SJCRH30 (cell line): ENCODE data around the gene WDFY2. TPM values are rescaled to one million over a fixed set of nuclear protein-coding genes. Genes with fewer than 3 reads are reported as not detected.
"Not testable (repeated sequence)": the region's sequence is repeated elsewhere in the genome, so short reads cannot be mapped to it uniquely, and the experiment has no call there.

Experiments used
- DNase-seq, 2 experiments: peaks; one replicate each; pipeline ENCODE4 v3.0.0-alpha.2; 2015 to 2020
- H3K27ac ChIP-seq: fragments of 250-450 bp; sonication (Bioruptor Pico); 2 replicates; pipeline ENCODE4 v1.5.1; 2020; ENCODE audit warnings: mild to moderate bottlenecking, moderate library complexity
- H3K27me3 ChIP-seq: fragments of 250-450 bp; sonication (Bioruptor Pico); 2 replicates; pipeline ENCODE4 v1.5.1; 2020; ENCODE audit warnings: mild to moderate bottlenecking, moderate library complexity
- H3K36me3 ChIP-seq: fragments of 250-450 bp; sonication (Bioruptor Pico); 2 replicates; pipeline ENCODE4 v1.5.1; 2020; ENCODE audit warnings: mild to moderate bottlenecking, moderate library complexity
- H3K4me1 ChIP-seq: fragments of 250-450 bp; sonication (Bioruptor Pico); 2 replicates; pipeline ENCODE4 v1.5.1; 2020; ENCODE audit warnings: mild to moderate bottlenecking, moderate library complexity
- H3K4me3 ChIP-seq: fragments of 250-450 bp; sonication (Bioruptor Pico); 2 replicates; pipeline ENCODE4 v1.5.1; 2020; ENCODE audit warnings: mild to moderate bottlenecking, moderate library complexity
- H3K9me3 ChIP-seq: fragments of 250-450 bp; sonication (Bioruptor Pico); replicated peaks from 2 replicates; pipeline ENCODE4 v1.5.1; 2020; ENCODE audit warnings: mild to moderate bottlenecking, moderate library complexity
- total RNA-seq: library from RNA; depleted of rRNA; stranded (reverse); fragments of >200 nt; shearing (Covaris generic); gene quantifications from 2 replicates; pipeline ENCODE4 v1.2.3, GENCODE V29; 2014

The WDFY2 gene
- total RNA-seq, 1 experiment from 2014 or later = 13.2 TPM

- Histone ChIP-seq H3K4me1 (peaks cover 13% of the 10 kb centered on the region), H3K27ac (peak overlapping the region; percentile 62), H3K9me3 (no peaks in the 10 kb centered on the region), H3K4me3 (peak overlapping the region; percentile 86), H3K27me3 (no peaks in the 10 kb centered on the region), H3K36me3 (no peaks in the 10 kb centered on the region)
- DNase-seq = peak; percentile 53 to 70
These were observed 740 bp downstream of the WDFY2 start for GRCh38 chr13:51584731-51585672.

DNA sequence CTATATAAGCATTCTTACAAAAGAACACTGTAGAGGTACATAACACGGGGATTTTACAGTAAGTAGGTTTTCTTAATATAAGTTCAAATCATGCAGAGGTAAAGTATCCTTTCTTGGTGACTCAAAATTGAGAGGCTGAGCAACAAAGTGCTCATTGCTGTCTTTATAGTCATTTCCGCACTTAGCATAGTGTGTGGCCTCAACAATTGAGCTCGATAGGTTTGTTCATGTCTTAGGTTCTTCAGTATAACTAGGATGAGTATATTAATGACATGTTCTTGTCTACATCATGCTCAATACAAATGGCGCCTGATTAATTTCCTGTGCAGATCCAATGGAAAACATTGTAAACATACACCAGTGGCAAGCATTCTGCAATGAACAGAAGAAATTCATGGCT is 1.4 kb downstream of the WDFY2 start:
- Histone ChIP-seq H3K4me1 (peaks cover 20% of the 10 kb centered on the region), H3K4me3 (peak overlapping the region; percentile 86), H3K9me3 (no peaks in the 10 kb centered on the region), H3K36me3 (no peaks in the 10 kb centered on the region), H3K27me3 (no peaks in the 10 kb centered on the region), H3K27ac (no peak overlapping the region)
- peak in 1 of 2 experiments; percentile 24 for DNase-seq

DNA sequence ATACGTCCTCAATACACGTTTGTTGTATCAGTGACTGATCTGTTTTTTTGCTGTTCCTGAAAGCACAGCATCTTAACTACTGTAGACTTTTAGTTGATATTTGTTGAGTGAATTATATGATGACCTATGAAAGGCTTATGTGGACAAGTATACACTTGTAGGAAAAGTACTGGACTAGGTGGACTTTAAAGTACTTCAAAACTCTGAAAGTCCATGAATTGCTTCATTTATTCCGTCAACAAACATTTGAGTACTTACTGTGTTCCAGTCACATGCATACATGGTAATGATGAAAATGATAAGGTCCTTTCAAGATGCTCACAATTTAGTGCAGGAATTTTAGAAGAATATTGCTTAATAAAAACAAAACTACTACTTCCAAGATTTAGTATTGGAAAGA is 3.1 kb downstream of the WDFY2 start:
- no peak overlapping the region for H3K4me3 ChIP-seq
- peaks cover 28% of the 10 kb centered on the region for H3K4me1 ChIP-seq
- H3K36me3 ChIP-seq = no peaks in the 10 kb centered on the region
- no peaks in the 10 kb centered on the region for H3K9me3 ChIP-seq
- DNase-seq = no peak
- no peak overlapping the region for H3K27ac ChIP-seq
- H3K27me3 ChIP-seq = no peaks in the 10 kb centered on the region

GRCh38 chr13:51588406-51588949 is 4.2 kb downstream of the WDFY2 start:
- Histone ChIP-seq H3K4me1 (peaks cover 28% of the 10 kb centered on the region), H3K27ac (no peak overlapping the region), H3K9me3 (no peaks in the 10 kb centered on the region), H3K36me3 (no peaks in the 10 kb centered on the region), H3K27me3 (no peaks in the 10 kb centered on the region), H3K4me3 (no peak overlapping the region)
- no peak for DNase-seq

DNA sequence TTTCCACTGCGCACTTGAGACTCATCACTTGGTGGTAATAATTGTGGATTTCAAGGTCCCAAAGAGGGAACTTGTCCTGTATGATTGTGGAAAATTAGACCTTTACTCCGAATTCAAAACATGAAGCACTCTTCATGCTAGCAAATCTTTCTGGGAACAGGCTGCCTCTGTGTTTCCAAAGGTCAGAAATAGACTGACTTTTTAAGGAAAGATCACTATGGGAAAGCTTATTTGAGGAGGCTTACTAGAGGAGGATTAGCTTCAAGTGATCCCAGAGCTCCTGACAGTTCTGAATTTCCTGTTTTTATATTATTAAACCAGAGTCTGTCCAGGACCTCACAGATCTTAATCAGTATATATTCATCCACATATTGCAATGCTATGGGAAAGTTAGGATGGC is 5.5 kb downstream of the WDFY2 start:
- H3K4me3 ChIP-seq = no peak overlapping the region
- no peaks in the 10 kb centered on the region for H3K9me3 ChIP-seq
- no peak for DNase-seq
- no peak overlapping the region for H3K27ac ChIP-seq
- H3K4me1 ChIP-seq = peaks cover 28% of the 10 kb centered on the region
- no peaks in the 10 kb centered on the region for H3K27me3 ChIP-seq
- no peaks in the 10 kb centered on the region for H3K36me3 ChIP-seq

DNA sequence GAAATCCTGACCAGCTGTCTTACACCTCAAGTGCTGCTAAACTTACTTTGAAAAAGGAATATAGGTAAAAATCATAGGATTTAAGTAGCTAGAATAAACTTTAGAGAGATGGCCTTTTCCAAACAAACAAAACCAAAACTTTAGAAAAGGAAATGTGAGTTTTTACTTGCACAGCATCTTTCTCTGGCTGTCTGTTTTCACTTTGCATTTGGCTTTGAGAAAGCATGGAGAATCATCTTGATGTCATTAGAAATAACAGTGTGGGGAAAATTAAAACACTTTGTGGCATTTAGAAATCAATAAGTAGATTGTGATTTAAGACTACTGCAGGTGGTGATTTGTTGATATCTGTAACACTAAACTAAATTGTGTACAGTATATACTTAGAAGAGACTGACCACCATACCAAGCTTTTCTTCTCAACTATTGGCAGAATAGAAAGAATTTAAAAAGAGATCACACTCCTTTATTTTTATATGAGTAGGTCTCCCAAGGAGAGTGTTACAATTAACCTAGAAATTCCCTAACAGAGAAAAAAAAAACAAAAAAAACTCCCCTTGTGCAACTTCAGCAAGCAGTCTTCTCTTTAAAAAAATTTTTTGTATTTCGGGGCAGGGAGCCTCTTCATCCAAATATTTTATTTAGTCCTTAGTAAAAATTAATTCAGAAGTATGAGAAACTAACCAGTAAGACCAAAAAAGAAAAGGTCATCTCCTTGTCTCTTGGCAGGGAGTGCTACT is 6.1 kb downstream of the WDFY2 start:
- Histone ChIP-seq H3K36me3 (no peaks in the 10 kb centered on the region), H3K4me3 (no peak overlapping the region), H3K27me3 (no peaks in the 10 kb centered on the region), H3K9me3 (no peaks in the 10 kb centered on the region), H3K27ac (no peak overlapping the region), H3K4me1 (peaks cover 28% of the 10 kb centered on the region)
- DNase-seq = no peak

DNA sequence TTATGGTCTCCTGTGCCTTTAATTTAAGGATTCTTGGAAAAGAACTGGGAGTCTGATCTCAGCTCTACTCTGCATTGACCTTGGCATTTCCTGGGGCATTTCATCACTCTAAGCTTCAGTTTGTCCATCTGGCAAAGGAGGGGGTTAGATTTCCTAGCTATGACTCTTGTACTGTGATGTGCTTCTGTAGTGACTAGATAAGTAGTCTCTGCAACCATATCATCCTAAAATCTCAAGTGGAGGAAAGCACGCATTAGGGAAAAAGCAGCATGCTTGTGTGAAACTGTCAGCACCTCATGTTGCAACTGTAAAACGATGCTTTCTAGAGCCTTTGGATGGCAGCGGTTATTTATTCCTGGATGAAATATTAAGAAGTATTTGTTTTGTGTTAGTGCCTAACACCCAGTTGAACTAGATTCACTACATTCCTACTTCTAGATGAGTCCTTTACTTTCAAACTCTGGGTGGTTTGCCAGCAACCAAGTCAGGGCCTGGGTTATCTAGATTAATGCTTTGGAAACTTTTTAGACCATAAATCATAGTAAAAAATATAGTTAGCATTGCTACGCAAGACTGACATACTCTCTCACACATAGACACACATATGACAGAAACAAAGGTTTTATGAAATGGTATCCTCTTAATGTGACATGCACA is 6.8 kb downstream of the WDFY2 start:
- peak in 1 of 2 experiments; percentile 52 for DNase-seq
- Histone ChIP-seq H3K27ac (no peak overlapping the region), H3K27me3 (no peaks in the 10 kb centered on the region), H3K4me1 (peaks cover 26% of the 10 kb centered on the region), H3K36me3 (no peaks in the 10 kb centered on the region), H3K9me3 (no peaks in the 10 kb centered on the region), H3K4me3 (no peak overlapping the region)

DNA sequence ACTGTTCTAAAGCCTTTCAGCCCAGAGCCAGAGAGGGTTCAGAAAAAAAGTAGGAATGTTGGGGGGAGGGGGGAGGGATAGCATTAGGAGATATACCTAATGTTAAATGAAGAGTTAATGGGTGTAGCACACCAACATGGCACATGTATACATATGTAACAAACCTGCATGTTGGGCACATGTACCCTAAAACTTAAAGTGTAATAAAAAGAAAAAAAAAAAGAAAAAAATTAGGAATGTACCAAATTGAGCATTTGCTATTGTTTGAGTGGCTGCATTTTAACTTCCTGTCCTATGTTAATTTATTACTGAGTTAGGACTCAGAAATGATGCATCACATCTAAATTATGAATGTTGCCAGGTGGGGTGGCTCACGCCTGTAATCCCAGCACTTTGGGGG is 7.7 kb downstream of the WDFY2 start:
- H3K9me3 ChIP-seq, H3K36me3 ChIP-seq, H3K27ac ChIP-seq, H3K27me3 ChIP-seq, H3K4me3 ChIP-seq, DNase-seq: not testable (repeated sequence)
- H3K4me1 ChIP-seq = peaks cover 22% of the 10 kb centered on the region

- H3K27ac ChIP-seq = no peak overlapping the region
- H3K4me3 ChIP-seq = no peak overlapping the region
- no peak for DNase-seq
- H3K9me3 ChIP-seq = no peaks in the 10 kb centered on the region
- H3K36me3 ChIP-seq = no peaks in the 10 kb centered on the region
- no peaks in the 10 kb centered on the region for H3K27me3 ChIP-seq
- peaks cover 21% of the 10 kb centered on the region for H3K4me1 ChIP-seq
These were observed 10.2 kb downstream of the WDFY2 start for GRCh38 chr13:51594432-51594831.

GRCh38 chr13:51595416-51595815 is 11.2 kb downstream of the WDFY2 start:
- no peaks in the 10 kb centered on the region for H3K9me3 ChIP-seq
- H3K27ac ChIP-seq = no peak overlapping the region
- peaks cover 11% of the 10 kb centered on the region for H3K4me1 ChIP-seq
- DNase-seq = no peak
- H3K4me3 ChIP-seq = no peak overlapping the region
- no peaks in the 10 kb centered on the region for H3K27me3 ChIP-seq
- H3K36me3 ChIP-seq = no peaks in the 10 kb centered on the region

- Histone ChIP-seq H3K27me3 (no peaks in the 10 kb centered on the region), H3K4me1 (no peaks in the 10 kb centered on the region), H3K27ac (no peak overlapping the region), H3K36me3 (no peaks in the 10 kb centered on the region), H3K9me3 (no peaks in the 10 kb centered on the region), H3K4me3 (no peak overlapping the region)
- no peak for DNase-seq
These were observed 12.3 kb downstream of the WDFY2 start for GRCh38 chr13:51596541-51596940.

- Histone ChIP-seq H3K36me3 (no peaks in the 10 kb centered on the region; the same call in none of the 2 replicates), H3K9me3 (no peaks in the 10 kb centered on the region), H3K4me1 (no peaks in the 10 kb centered on the region), H3K4me3 (no peak overlapping the region), H3K27ac (no peak overlapping the region), H3K27me3 (no peaks in the 10 kb centered on the region)
- no peak for DNase-seq
These were observed 15.3 kb downstream of the WDFY2 start for GRCh38 chr13:51599444-51600176.

- Histone ChIP-seq H3K27ac (no peak overlapping the region), H3K4me1 (no peaks in the 10 kb centered on the region), H3K4me3 (no peak overlapping the region), H3K9me3 (no peaks in the 10 kb centered on the region), H3K36me3 (no peaks in the 10 kb centered on the region; the same call in none of the 2 replicates), H3K27me3 (no peaks in the 10 kb centered on the region)
- no peak for DNase-seq
These were observed 16.4 kb downstream of the WDFY2 start for GRCh38 chr13:51600703-51601102.
